HepG2 (cell line): ENCODE data around the gene RAET1E. TPM values are rescaled to one million over a fixed set of nuclear protein-coding genes. Genes with fewer than 3 reads are reported as not detected.
A peak's percentile ranks its signal among the peaks of the same experiment; 100 is the strongest.

ENCODE experiments used
- AFF4 ChIP-seq: sonication (generic); formaldehyde crosslinking; IDR thresholded peaks from 2 replicates; pipeline ENCODE4 v1.4.0; 2020; ENCODE audit warnings: missing genetic modification reagents
- AGO1 ChIP-seq: fragments of 200-400 bp; formaldehyde crosslinking; IDR thresholded peaks from 2 replicates; pipeline ENCODE4 v1.6.1; 2017; ENCODE audit warnings: mild to moderate bottlenecking, low read depth, low read length, moderate library complexity; ENCODE audit not compliant: poor library complexity, severe bottlenecking
- ASH2L ChIP-seq: fragments of 300-600, 200-600 bp; sonication (generic); IDR thresholded peaks from 2 replicates; pipeline ENCODE4 v1.7.0; 2017; ENCODE audit warnings: low read depth, mild to moderate bottlenecking, moderate library complexity, mixed read lengths, low read length; ENCODE audit not compliant: insufficient read length
- ATF7-NPFF ChIP-seq: sonication (generic); formaldehyde crosslinking; IDR thresholded peaks from 2 replicates; pipeline ENCODE4 v1.8.1; 2023; ENCODE audit warnings: mild to moderate bottlenecking, low read depth, missing genetic modification reagents, moderate library complexity
- DNMT3B ChIP-seq: conservative IDR thresholded peaks from 2 replicates; pipeline ENCODE4 v1.6.1; 2016; ENCODE audit warnings: missing biosample characterization, control low read depth
- HMG20B ChIP-seq: conservative IDR thresholded peaks from 2 replicates; pipeline ENCODE4 v1.6.1; 2016; ENCODE audit warnings: missing genetic modification reagents, missing compliant biosample characterization
- HNRNPL ChIP-seq: fragments of 200-400 bp; formaldehyde crosslinking; IDR thresholded peaks from 2 replicates; pipeline ENCODE4 v1.6.1; 2017; ENCODE audit warnings: mild to moderate bottlenecking, low read depth, low read length
- KDM2A ChIP-seq: sonication (generic); formaldehyde crosslinking; IDR thresholded peaks from 2 replicates; pipeline ENCODE4 v1.4.0; 2020; ENCODE audit warnings: low read depth, missing genetic modification reagents, borderline replicate concordance
- KLF15 ChIP-seq: sonication (generic); formaldehyde crosslinking; IDR thresholded peaks from 2 replicates; pipeline ENCODE4 v1.8.1; 2023; ENCODE audit warnings: borderline replicate concordance, mild to moderate bottlenecking, inconsistent platforms, missing genetic modification reagents, mixed read lengths
- NAIF1 ChIP-seq: sonication (generic); formaldehyde crosslinking; IDR thresholded peaks from 2 replicates; pipeline ENCODE4 v1.5.0; 2020; ENCODE audit warnings: mild to moderate bottlenecking, missing genetic modification reagents, borderline replicate concordance
- NFIB ChIP-seq: sonication (generic); formaldehyde crosslinking; IDR thresholded peaks from 2 replicates; pipeline ENCODE4 v1.9.0; 2021; ENCODE audit warnings: missing genetic modification reagents, mild to moderate bottlenecking, borderline replicate concordance
- NFKB2 ChIP-seq: sonication (generic); formaldehyde crosslinking; IDR thresholded peaks from 2 replicates; pipeline ENCODE4 v1.4.0; 2020; ENCODE audit warnings: missing genetic modification reagents, borderline replicate concordance
- POGZ ChIP-seq: sonication (generic); formaldehyde crosslinking; IDR thresholded peaks from 2 replicates; pipeline ENCODE4 v1.4.0; 2020; ENCODE audit warnings: mild to moderate bottlenecking, missing genetic modification reagents
- PRDM10 ChIP-seq: sonication (generic); formaldehyde crosslinking; IDR thresholded peaks from 2 replicates; pipeline ENCODE4 v1.4.0; 2020; ENCODE audit warnings: low read depth, missing genetic modification reagents
- SMAD1 ChIP-seq: sonication (generic); formaldehyde crosslinking; IDR thresholded peaks from 2 replicates; pipeline ENCODE4 v1.4.0; 2020; ENCODE audit warnings: missing genetic modification reagents, low read depth, mild to moderate bottlenecking, borderline replicate concordance
- TCF7 ChIP-seq: sonication (generic); IDR thresholded peaks from 2 replicates; pipeline ENCODE4 v1.6.1; 2016; ENCODE audit warnings: antibody characterized with exemption, low read depth
- ZBTB46 ChIP-seq: sonication (generic); formaldehyde crosslinking; IDR thresholded peaks from 2 replicates; pipeline ENCODE4 v1.4.0; 2020; ENCODE audit warnings: mild to moderate bottlenecking, missing genetic modification reagents, borderline replicate concordance
- ZNF317 ChIP-seq: sonication (generic); formaldehyde crosslinking; IDR thresholded peaks from 2 replicates; pipeline ENCODE4 v1.5.0; 2020; ENCODE audit warnings: mild to moderate bottlenecking, missing genetic modification reagents
- ZNF569 ChIP-seq: sonication (generic); formaldehyde crosslinking; IDR thresholded peaks from 2 replicates; pipeline ENCODE4 v1.5.0; 2020; ENCODE audit warnings: mild to moderate bottlenecking, missing genetic modification reagents, moderate library complexity, borderline replicate concordance
- polyA plus RNA-seq, 8 experiments: library from polyadenylated mRNA; depleted of rRNA in 3 of 8; stranded (reverse) in 7 of 8; unstranded in 1 of 8; fragments of >200 nt; fragmentation: Illumina TruSeq in 4 of 8; extraction: Trizol in 4 of 8; gene quantifications; 2 replicates each; pipeline versions ENCODE4 v1.2.1 to v1.2.3, GENCODE V29; 2011 to 2016; ENCODE audit warnings: low read depth in 4 of 8, missing spikeins in 1 of 8, mixed read lengths in 1 of 8; ENCODE audit not compliant: insufficient read depth in 1 of 8
- total RNA-seq, 5 experiments: library from RNA; depleted of rRNA; stranded (reverse); fragments of >200 nt; fragmentation: Illumina TruSeq; extraction: Trizol; gene quantifications; 2 replicates each; pipeline ENCODE4 v1.2.3, GENCODE V29; 2016; ENCODE audit warnings: low read depth in 1 of 5

RAET1E gene
- total and polyA plus RNA-seq, 2 of the 13 experiments (the other 11 are each of a cell fraction or from before 2014, with no cell fraction given), result not detected

- TF ChIP-seq KLF15 (CRISPR knock-in tag) (no peak), AFF4 (no peak), HNRNPL (no peak), HMG20B (0 out of 2 replicates have a peak, but pooled peaks have one; percentile 65), ZBTB46 (CRISPR knock-in tag) (no peak), AGO1 (no peak), ZNF317 (no peak), DNMT3B (CRISPR knock-in tag) (no peak), KDM2A (CRISPR knock-in tag) (peak; percentile 20; the same call in 1 of the 2 replicates), ASH2L (peak; percentile 76), TCF7 (peak; percentile 47; the same call in 1 of the 2 replicates), NFKB2 (no peak; the same call in 1 of the 2 replicates), ATF7-NPFF (CRISPR knock-in tag) (no peak), SMAD1 (CRISPR knock-in tag) (peak; percentile 72; the same call in 1 of the 2 replicates), ZNF569 (CRISPR knock-in tag) (no peak), PRDM10 (CRISPR knock-in tag) (peak; percentile 74; the same call in 1 of the 2 replicates), POGZ (peak; percentile 65), NAIF1 (CRISPR knock-in tag) (0 out of 2 replicates have a peak, but pooled peaks have one; percentile 52), NFIB (CRISPR knock-in tag) (no peak)
Measured at GRCh38 chr6:149860834-149861602, 36.9 kb downstream of the RAET1E start (continued).
